NCI-H2029 (cell line): ENCODE measurements around the gene PTPRK.

Experiments used
- DNase-seq: peaks from one replicate; lab custom pipeline; 2025; lab: John Stamatoyannopoulos, UW

Gene PTPRK

DNA sequence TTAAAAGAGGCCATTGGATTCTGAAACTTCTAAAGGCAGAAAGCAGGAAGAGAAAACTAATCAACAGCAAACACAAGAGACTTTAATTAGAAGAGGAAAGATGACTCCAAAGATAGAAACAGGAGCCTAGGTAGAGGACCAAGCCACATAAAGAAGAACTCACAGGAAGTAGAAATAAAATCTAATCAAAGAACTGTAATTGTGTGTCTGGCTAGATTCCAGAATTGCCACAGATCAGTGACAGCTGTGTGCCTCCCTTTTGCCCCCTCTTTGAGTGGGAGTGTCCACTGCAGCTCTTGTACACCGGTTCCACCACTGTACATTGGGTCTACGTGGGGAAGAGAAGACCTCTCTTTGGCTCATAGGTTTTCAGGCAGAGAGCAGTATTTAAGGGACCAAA lies 597.3 kb downstream of the PTPRK start:
- DNase-seq, result no peak

DNA sequence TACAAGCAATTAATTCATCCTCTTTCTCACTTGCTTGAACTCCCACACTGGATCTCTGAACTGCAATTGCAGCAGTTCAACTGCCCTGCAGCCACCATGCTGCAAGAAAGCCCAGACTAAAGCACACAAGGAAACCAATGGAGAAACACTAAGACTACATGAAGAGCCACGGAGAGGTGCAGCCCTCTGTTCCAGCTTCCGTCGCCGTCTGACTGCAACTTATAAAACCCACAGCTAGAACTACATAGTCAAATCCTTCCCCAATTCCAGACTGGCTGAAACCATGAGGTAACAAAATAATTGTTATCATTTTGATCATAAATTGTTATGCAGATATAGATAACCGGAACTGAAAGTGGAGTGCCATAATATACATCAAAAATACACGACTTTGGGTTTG lies 598.4 kb downstream of the PTPRK start:
- no peak for DNase-seq

DNA sequence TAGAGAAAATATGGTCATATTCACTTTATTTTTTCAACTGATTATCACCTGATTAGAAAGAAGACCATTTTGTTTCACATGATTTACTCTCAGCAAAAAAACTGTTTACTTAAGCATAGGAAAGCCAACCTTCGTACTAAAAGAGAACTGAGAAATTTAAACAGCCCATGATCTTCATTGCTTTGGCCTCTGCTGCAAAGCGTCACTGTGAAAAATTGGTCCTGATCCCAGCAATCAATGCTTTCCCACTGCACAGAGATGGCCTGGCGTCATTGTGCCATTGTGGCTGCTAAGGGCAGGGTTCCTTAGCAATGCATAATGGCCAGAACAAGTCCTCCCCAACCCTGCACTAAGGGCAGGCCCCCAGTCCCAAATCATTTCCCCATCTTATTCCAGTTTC lies 599.6 kb downstream of the PTPRK start:
- DNase-seq, result no peak
